ENCODE results near the gene EVA1A. TPM values are rescaled to one million over a fixed set of nuclear protein-coding genes. Genes with fewer than 3 reads are reported as not detected.

EVA1A gene
- total RNA-seq, 1 donor from 2014 or later: 19.0 TPM

DNA sequence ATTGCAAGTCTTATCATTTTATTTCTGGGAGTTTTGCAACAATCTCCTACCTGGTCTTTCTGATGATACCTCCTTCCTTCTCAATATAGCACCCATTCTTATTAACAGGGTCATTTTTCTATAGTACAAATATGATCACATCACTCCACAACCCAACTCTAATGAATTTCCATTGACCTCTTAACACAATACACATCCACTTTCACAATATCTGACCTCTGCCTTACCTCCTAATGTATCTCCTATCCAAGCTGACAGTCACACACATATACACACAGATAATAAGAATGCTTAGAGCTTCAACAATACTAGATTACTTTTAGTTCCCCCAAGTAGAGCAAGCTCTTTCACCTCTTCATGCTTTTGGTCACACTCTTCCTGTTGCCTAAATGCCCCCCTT, 40.9 kb downstream of the EVA1A start:
- no peak for FAIRE-seq

DNA sequence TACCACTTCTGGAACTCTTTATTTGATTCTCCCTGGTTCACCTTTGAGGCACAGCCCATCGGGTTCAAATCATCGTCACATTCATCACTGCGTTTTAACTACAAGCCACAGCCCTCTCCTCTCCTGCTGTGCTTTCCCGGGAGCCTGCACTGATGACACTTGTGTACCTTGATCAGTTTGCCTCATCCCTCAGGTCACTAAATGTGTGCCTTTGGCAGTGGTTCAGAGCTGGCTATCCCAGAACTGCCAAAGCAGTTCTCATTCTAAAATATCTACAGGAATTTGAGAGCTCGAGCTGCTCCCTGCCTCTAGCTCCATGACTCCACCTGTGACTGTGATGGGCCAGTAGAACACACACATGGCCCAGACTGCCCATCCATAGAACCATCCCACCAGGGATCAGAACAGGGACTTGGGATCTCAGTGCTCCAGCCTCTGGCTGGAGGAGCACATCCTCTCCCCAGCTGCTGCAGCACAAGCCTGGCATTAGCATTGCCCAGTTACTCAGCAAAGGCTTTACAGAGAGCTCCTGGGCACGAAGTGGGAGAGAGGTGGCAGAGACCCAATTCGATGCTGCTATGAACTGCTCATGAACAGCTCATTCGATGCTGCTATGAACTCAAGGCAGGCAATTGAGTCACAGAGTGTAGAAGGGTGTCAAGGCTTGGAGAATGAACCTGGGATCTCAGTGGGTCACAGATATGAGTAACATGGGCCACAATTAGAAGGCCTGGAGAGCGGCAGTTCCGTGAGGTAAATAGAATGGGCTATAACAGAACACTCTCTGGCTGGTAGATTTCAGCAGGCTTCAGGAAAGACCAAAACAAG, 41.9 kb downstream of the EVA1A start:
- FAIRE-seq (no peak), DNase-seq (ENCODE audit: low read depth) (no peak)
- H3K4me1 Mint-ChIP-seq (ENCODE audit: low read depth, unreplicated experiment): peaks cover 8% of the 10 kb centered on the region
- no peak for TF ChIP-seq EZH2 (IDR thresholded peaks at IDR 0.05; ENCODE audit: insufficient read depth, low read length)
- TF ChIP-seq, protein P1, sequence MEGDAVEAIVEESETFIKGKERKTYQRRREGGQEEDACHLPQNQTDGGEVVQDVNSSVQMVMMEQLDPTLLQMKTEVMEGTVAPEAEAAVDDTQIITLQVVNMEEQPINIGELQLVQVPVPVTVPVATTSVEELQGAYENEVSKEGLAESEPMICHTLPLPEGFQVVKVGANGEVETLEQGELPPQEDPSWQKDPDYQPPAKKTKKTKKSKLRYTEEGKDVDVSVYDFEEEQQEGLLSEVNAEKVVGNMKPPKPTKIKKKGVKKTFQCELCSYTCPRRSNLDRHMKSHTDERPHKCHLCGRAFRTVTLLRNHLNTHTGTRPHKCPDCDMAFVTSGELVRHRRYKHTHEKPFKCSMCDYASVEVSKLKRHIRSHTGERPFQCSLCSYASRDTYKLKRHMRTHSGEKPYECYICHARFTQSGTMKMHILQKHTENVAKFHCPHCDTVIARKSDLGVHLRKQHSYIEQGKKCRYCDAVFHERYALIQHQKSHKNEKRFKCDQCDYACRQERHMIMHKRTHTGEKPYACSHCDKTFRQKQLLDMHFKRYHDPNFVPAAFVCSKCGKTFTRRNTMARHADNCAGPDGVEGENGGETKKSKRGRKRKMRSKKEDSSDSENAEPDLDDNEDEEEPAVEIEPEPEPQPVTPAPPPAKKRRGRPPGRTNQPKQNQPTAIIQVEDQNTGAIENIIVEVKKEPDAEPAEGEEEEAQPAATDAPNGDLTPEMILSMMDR (IDR thresholded peaks at IDR 0.05; ENCODE audit: insufficient read depth, low read depth, low read length): no peak
- peaks cover 48% of the 10 kb centered on the region for H4K20me1 ChIP-seq (ENCODE audit: insufficient read depth, low read length)
- H3K4me2 ChIP-seq (ENCODE audit: low read length): no peak overlapping the region
- peaks cover 34% of the 10 kb centered on the region for H3K36me3 Mint-ChIP-seq (ENCODE audit: low read depth, unreplicated experiment)
- H3K27me3 ChIP-seq (ENCODE audit: insufficient read depth, low read length): no peaks in the 10 kb centered on the region
- peaks cover 16% of the 10 kb centered on the region for H3K4me1 ChIP-seq (ENCODE audit: insufficient read depth, low read length)
- no peak overlapping the region for H3K4me3 Mint-ChIP-seq (ENCODE audit: unreplicated experiment)
- peaks cover 46% of the 10 kb centered on the region for H3K36me3 ChIP-seq (ENCODE audit: insufficient read depth, low read length)
- no peak overlapping the region for H2AFZ ChIP-seq (ENCODE audit: low read depth, low read length)
- H3K9me3 ChIP-seq (ENCODE audit: insufficient read depth, low read depth, low read length): no peaks in the 10 kb centered on the region
- H3K27me3 Mint-ChIP-seq (ENCODE audit: low read depth, unreplicated experiment): no peaks in the 10 kb centered on the region
- H3K9ac ChIP-seq (ENCODE audit: low read length): no peak overlapping the region
- H3K9me3 Mint-ChIP-seq (ENCODE audit: unreplicated experiment): no peaks in the 10 kb centered on the region
- H3K4me3 ChIP-seq (ENCODE audit: insufficient read depth, low read depth, low read length): no peak overlapping the region
- no peak overlapping the region for H3K27ac ChIP-seq (ENCODE audit: low read depth, low read length)
- peaks cover 85% of the 10 kb centered on the region for H3K79me2 ChIP-seq (ENCODE audit: insufficient read depth, low read length)
- H3K27ac Mint-ChIP-seq (ENCODE audit: unreplicated experiment): no peak overlapping the region

More for the DNA sequence above, 40.9 kb downstream of the EVA1A start:
- Histone ChIP-seq H3K9me3 (ENCODE audit: insufficient read depth, low read depth, low read length) (no peaks in the 10 kb centered on the region), H3K27ac (ENCODE audit: low read depth, low read length) (no peak overlapping the region), H2AFZ (ENCODE audit: low read depth, low read length) (no peak overlapping the region), H3K4me3 (ENCODE audit: insufficient read depth, low read depth, low read length) (no peak overlapping the region), H3K79me2 (ENCODE audit: insufficient read depth, low read length) (peaks cover 88% of the 10 kb centered on the region), H4K20me1 (ENCODE audit: insufficient read depth, low read length) (peaks cover 56% of the 10 kb centered on the region), H3K9ac (ENCODE audit: low read length) (no peak overlapping the region), H3K36me3 (ENCODE audit: insufficient read depth, low read length) (peaks cover 43% of the 10 kb centered on the region), H3K27me3 (ENCODE audit: insufficient read depth, low read length) (no peaks in the 10 kb centered on the region), H3K4me2 (ENCODE audit: low read length) (no peak overlapping the region), H3K4me1 (ENCODE audit: insufficient read depth, low read length) (peaks cover 24% of the 10 kb centered on the region)
- TF ChIP-seq, protein P1 (IDR thresholded peaks at IDR 0.05; ENCODE audit: insufficient read depth, low read depth, low read length): no peak
- TF ChIP-seq EZH2 (IDR thresholded peaks at IDR 0.05; ENCODE audit: insufficient read depth, low read length): no peak
- Mint-ChIP-seq H3K36me3 (ENCODE audit: low read depth, unreplicated experiment) (peaks cover 34% of the 10 kb centered on the region), H3K27me3 (ENCODE audit: low read depth, unreplicated experiment) (no peaks in the 10 kb centered on the region), H3K27ac (ENCODE audit: unreplicated experiment) (no peak overlapping the region), H3K4me3 (ENCODE audit: unreplicated experiment) (no peak overlapping the region), H3K9me3 (ENCODE audit: unreplicated experiment) (no peaks in the 10 kb centered on the region), H3K4me1 (ENCODE audit: low read depth, unreplicated experiment) (peaks cover 8% of the 10 kb centered on the region)
- no peak for DNase-seq (ENCODE audit: low read depth)
